Colonic mucosa (tissue), 4 donors: Measurements from ENCODE around the gene SLC25A45. TPM values are rescaled to one million over a fixed set of nuclear protein-coding genes. Genes with fewer than 3 reads are reported as not detected.

ENCODE experiments used
- DNase-seq: peaks from one replicate; pipeline ENCODE4 v3.0.0-alpha.2; 2020
- H3K27ac ChIP-seq: fragments of 200-600 bp; one replicate; pipeline ENCODE4 v1.8.0; 2021
- H3K27me3 ChIP-seq: fragments of 200-600 bp; one replicate; pipeline ENCODE4 v1.8.0; 2021
- H3K36me3 ChIP-seq: fragments of 200-600 bp; one replicate; pipeline ENCODE4 v1.8.0; 2021
- H3K4me1 ChIP-seq: fragments of 200-600 bp; one replicate; pipeline ENCODE4 v1.8.0; 2021; ENCODE audit warnings: mild to moderate bottlenecking
- H3K4me3 ChIP-seq: fragments of 200-600 bp; one replicate; pipeline ENCODE4 v1.8.0; 2021
- H3K9ac ChIP-seq, 2 donors: one replicate each; pipeline ENCODE4 v1.7.0; 2013; ENCODE audit warnings: control low read depth in 2 of 2, low read depth in 2 of 2, low read length in 2 of 2
- H3K9me3 ChIP-seq: fragments of 200-600 bp; one replicate; pipeline ENCODE4 v1.8.0; 2021
- intact Hi-C: fragments of 100-400 bp; cut with DNase I; formaldehyde crosslinking; loops from one replicate; pipeline ENCODE4 v1.14.1; 2022
- total RNA-seq, 2 donors: library from RNA; stranded (reverse); fragmentation: NEBNext Ultra II Directional in 1 of 2; extraction: Animal tissue kit (Norgen Biotek cat#: 25700) in 1 of 2; gene quantifications; one replicate each; pipeline ENCODE4 v1.2.1, GENCODE V29; 2021
- TF ChIP-seq, protein P1 (sequence below): fragments of 200-600 bp; IDR thresholded peaks from one replicate; pipeline ENCODE4 v1.8.0; 2022; ENCODE audit warnings: antibody characterized with exemption, mild to moderate bottlenecking
- donor health status: healthy.
- donor health status: DM: no; HTN: no; CAD: no.
- donor health status: DM: no; HTN: no; CAD: no.

SLC25A45 gene
- total RNA-seq, 2 donors from 2014 or later = 4.4 to 6.9 TPM

GRCh38 chr11:65355776-65356393, 26.6 kb downstream of the SLC25A45 start:
- Histone ChIP-seq H3K9ac (peak overlapping the region; percentile 52 to 53), H3K4me3 (peak overlapping the region; percentile 77), H3K27ac (no peak overlapping the region), H3K27me3 (no peaks in the 10 kb centered on the region), H3K4me1 (no peaks in the 10 kb centered on the region), H3K36me3 (peaks cover 12% of the 10 kb centered on the region), H3K9me3 (no peaks in the 10 kb centered on the region)
- TF ChIP-seq, protein P1, sequence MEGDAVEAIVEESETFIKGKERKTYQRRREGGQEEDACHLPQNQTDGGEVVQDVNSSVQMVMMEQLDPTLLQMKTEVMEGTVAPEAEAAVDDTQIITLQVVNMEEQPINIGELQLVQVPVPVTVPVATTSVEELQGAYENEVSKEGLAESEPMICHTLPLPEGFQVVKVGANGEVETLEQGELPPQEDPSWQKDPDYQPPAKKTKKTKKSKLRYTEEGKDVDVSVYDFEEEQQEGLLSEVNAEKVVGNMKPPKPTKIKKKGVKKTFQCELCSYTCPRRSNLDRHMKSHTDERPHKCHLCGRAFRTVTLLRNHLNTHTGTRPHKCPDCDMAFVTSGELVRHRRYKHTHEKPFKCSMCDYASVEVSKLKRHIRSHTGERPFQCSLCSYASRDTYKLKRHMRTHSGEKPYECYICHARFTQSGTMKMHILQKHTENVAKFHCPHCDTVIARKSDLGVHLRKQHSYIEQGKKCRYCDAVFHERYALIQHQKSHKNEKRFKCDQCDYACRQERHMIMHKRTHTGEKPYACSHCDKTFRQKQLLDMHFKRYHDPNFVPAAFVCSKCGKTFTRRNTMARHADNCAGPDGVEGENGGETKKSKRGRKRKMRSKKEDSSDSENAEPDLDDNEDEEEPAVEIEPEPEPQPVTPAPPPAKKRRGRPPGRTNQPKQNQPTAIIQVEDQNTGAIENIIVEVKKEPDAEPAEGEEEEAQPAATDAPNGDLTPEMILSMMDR = no peak
- DNase-seq = peak; percentile 44
- intact Hi-C loops = no loop called here

DNA sequence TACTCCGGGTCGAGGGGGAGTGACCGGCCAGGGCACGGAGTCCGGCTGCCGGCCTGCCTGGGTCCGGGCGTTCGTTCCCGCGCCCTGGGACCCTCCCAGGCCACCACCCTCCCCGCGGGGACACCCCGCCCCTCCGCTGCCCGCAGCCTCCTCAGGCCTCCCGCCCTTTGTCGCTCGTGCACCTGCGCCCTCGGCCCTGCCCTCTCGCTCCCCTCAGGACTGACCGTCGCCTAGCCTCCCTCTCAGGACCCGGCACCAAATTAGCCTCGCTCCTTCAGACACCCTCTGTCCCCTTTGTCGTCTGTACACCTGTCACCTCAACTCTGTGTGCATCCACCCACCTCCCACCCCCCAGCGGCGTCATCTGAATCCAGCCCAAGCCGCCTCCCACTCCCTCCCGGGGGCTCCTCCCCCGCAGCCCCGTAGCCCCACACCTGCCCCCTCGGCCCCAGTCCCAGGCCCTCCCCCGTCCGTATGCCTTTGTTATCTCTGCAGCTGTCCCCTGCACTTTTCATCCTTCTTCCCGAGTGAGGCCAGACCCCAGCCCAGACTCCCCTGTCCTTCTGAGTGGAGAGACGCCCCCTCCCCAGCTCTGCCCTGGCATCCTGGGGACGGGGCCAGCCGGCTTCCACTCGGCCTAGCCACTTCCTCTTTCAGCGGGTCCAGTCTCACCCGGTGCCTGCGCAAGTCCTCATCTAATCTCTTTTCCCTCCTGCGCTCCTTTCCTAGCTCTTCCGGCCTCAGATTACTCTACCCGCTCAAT, 27.3 kb downstream of the SLC25A45 start:
- H3K27me3 ChIP-seq = no peaks in the 10 kb centered on the region
- TF ChIP-seq, protein P1 = no peak
- DNase-seq = peak; percentile 57
- peaks cover 16% of the 10 kb centered on the region for H3K36me3 ChIP-seq
- H3K27ac ChIP-seq = no peak overlapping the region
- peak overlapping the region; percentile 77 for H3K4me3 ChIP-seq
- intact Hi-C loops = no loop called here
- no peaks in the 10 kb centered on the region for H3K9me3 ChIP-seq
- H3K4me1 ChIP-seq = no peaks in the 10 kb centered on the region
- H3K9ac ChIP-seq = peak overlapping the region; percentile 52 to 75

- peak; percentile 99 for DNase-seq
- Histone ChIP-seq H3K9ac (peak within 1 kb of the TSS; percentile 75 to 77), H3K27ac (peak within 1 kb of the TSS; percentile 56), H3K9me3 (no peaks in the 10 kb centered on the region), H3K4me3 (peak within 1 kb of the TSS; percentile 77), H3K27me3 (no peaks in the 10 kb centered on the region), H3K4me1 (no peaks in the 10 kb centered on the region), H3K36me3 (peaks cover 21% of the 10 kb centered on the region)
- TF ChIP-seq, protein P1 = no peak
- intact Hi-C loops = no loop called here
Measured at GRCh38 chr11:65354265-65355012, 28.0 kb downstream of the SLC25A45 start, which contains the start of gene TIGD3. Gene TIGD3 (plus strand): TSS chr11:65354751. CDS start chr11:65355809, 1,058 bp downstream.

GRCh38 chr11:65353900-65354264, 28.6 kb downstream of the SLC25A45 start:
- no peaks in the 10 kb centered on the region for H3K9me3 ChIP-seq
- TF ChIP-seq, protein P1 = no peak
- intact Hi-C loops = no loop called here
- peaks cover 22% of the 10 kb centered on the region for H3K36me3 ChIP-seq
- DNase-seq = no peak
- peak overlapping the region; percentile 77 for H3K4me3 ChIP-seq
- H3K27me3 ChIP-seq = no peaks in the 10 kb centered on the region
- H3K4me1 ChIP-seq = no peaks in the 10 kb centered on the region
- H3K9ac ChIP-seq = peak overlapping the region in 1 of 2 donors; percentile 77
- H3K27ac ChIP-seq = peak overlapping the region; percentile 56

DNA sequence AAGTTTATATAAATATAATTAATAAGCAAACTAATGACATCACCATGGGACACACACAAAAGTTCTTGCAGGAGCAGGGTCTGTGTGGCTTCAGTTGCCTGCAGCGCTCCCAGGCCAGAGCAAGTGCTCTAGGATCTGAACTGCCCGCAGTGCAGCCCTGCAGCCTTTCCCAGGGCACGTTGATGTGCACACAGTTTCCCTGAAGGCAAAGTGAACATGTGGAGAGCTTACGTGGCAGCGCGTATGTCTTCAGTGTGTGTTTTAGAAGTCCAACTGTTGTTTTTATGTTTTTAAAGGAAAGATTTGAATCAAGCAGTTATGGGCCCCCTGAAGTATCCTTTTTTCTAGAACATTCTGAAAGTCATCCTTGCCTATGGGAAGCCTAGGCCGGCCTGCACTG, 29.1 kb downstream of the SLC25A45 start:
- TF ChIP-seq, protein P1 = no peak
- DNase-seq = no peak
- no peak overlapping the region for H3K9ac ChIP-seq
- peaks cover 27% of the 10 kb centered on the region for H3K36me3 ChIP-seq
- H3K27ac ChIP-seq = no peak overlapping the region
- no peaks in the 10 kb centered on the region for H3K9me3 ChIP-seq
- H3K4me1 ChIP-seq = no peaks in the 10 kb centered on the region
- H3K4me3 ChIP-seq = no peak overlapping the region
- intact Hi-C loops = no loop called here
- no peaks in the 10 kb centered on the region for H3K27me3 ChIP-seq
